Adrenal gland (tissue), 5 donors: ENCODE measurements around the gene PCARE.

ENCODE experiments used
- POLR2A ChIP-seq, 2 donors: fragments of 450-650 bp; IDR thresholded peaks; one replicate each; pipeline ENCODE4 v1.6.1; 2017; ENCODE audit warnings: antibody characterized with exemption in 2 of 2, mild to moderate bottlenecking in 2 of 2, moderate library complexity in 1 of 2
- TF ChIP-seq, protein P1 (sequence below), 6 experiments: fragments of 450-650 bp in 4 of 6; fragments of 200-600 bp in 2 of 6; sonication (generic) in 1 of 6; IDR thresholded peaks; 1 replicate in 5 of 6; 2 replicates in 1 of 6; pipeline versions ENCODE4 v1.5.1 to v1.8.0; 2016 to 2021; ENCODE audit warnings: antibody characterized with exemption in 6 of 6, mild to moderate bottlenecking in 2 of 6, moderate library complexity in 1 of 6
- donor health status: DM: no; HTN: no; CAD: no.

- TF ChIP-seq, protein P1, sequence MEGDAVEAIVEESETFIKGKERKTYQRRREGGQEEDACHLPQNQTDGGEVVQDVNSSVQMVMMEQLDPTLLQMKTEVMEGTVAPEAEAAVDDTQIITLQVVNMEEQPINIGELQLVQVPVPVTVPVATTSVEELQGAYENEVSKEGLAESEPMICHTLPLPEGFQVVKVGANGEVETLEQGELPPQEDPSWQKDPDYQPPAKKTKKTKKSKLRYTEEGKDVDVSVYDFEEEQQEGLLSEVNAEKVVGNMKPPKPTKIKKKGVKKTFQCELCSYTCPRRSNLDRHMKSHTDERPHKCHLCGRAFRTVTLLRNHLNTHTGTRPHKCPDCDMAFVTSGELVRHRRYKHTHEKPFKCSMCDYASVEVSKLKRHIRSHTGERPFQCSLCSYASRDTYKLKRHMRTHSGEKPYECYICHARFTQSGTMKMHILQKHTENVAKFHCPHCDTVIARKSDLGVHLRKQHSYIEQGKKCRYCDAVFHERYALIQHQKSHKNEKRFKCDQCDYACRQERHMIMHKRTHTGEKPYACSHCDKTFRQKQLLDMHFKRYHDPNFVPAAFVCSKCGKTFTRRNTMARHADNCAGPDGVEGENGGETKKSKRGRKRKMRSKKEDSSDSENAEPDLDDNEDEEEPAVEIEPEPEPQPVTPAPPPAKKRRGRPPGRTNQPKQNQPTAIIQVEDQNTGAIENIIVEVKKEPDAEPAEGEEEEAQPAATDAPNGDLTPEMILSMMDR (IDR thresholded peaks at IDR 0.05) = no peak
- TF ChIP-seq POLR2A (IDR thresholded peaks at IDR 0.05) = no peak
Measured at GRCh38 chr2:29024882-29025430, 49.4 kb downstream of the PCARE start.
